Endothelial cell of umbilical vein (primary cell): ENCODE results near the gene HIVEP3. TPM values are rescaled to one million over a fixed set of nuclear protein-coding genes. Genes with fewer than 3 reads are reported as not detected.
A peak's percentile ranks its signal among the peaks of the same experiment; 100 is the strongest.

Experiments
- BruUV-seq: library from RNA; stranded (reverse); fragments of 400-500 nt; replicated peaks from 2 replicates; lab custom pipeline; 2021; lab: Mats Ljungman, UMichigan
- CTCF ChIA-PET: fragments of 300-600, 350-600 bp; sonication (Branson Sonifier 250); formaldehyde crosslinking; loops from one replicate; lab custom pipeline; 2021; ENCODE audit warnings: antibody characterized with exemption, inconsistent platforms; lab: Charles Lee
- POLR2A ChIA-PET: fragments of 300-600, 350-600 bp; sonication (Branson Sonifier 250); formaldehyde crosslinking; loops from one replicate; lab custom pipeline; 2021; ENCODE audit warnings: antibody characterized with exemption, inconsistent platforms; lab: Charles Lee
- DNase-seq: peaks from one replicate; pipeline ENCODE4 v3.0.0-alpha.2; 2011; ENCODE audit warnings: low read depth, low spot score
- FAIRE-seq: peaks from 2 replicates; lab custom pipeline; 2011; peaks lifted over from hg19 to GRCh38; lab: Jason Lieb, UNC
- H2AFZ ChIP-seq: 2 replicates; pipeline ENCODE4 v1.6.0; 2012; ENCODE audit warnings: low read depth, low read length, control low read depth, inconsistent platforms
- H3K27ac ChIP-seq: 2 replicates; pipeline ENCODE4 v1.5.1; 2011; ENCODE audit warnings: low read depth, mild to moderate bottlenecking, control low read depth, low read length, moderate library complexity; ENCODE audit not compliant: insufficient read depth
- H3K27me3 ChIP-seq, 2 experiments: 2 replicates each; pipeline versions ENCODE4 v1.6.0 to v1.6.1; 2011; ENCODE audit warnings: low read length in 2 of 2, mixed read lengths in 1 of 2; ENCODE audit not compliant: control insufficient read depth in 2 of 2, insufficient read depth in 2 of 2
- H3K36me3 ChIP-seq, 2 experiments: 2 replicates in 1 of 2; 3 replicates in 1 of 2; pipeline ENCODE4 v1.5.1; 2011; ENCODE audit warnings: low read length in 2 of 2, mild to moderate bottlenecking in 1 of 2, moderate library complexity in 1 of 2; ENCODE audit not compliant: control insufficient read depth in 2 of 2, insufficient read depth in 2 of 2; ENCODE audit errors: extremely low read depth in 1 of 2
- H3K4me1 ChIP-seq: 3 replicates; pipeline ENCODE4 v1.5.1; 2011; ENCODE audit warnings: mild to moderate bottlenecking, low read length; ENCODE audit not compliant: control insufficient read depth, insufficient read depth; ENCODE audit errors: extremely low read depth
- H3K4me2 ChIP-seq: 2 replicates; pipeline ENCODE4 v1.6.1; 2011; ENCODE audit warnings: low read length, control low read depth, mixed read lengths; ENCODE audit not compliant: insufficient read depth
- H3K4me3 ChIP-seq, 3 experiments: fragments of 200-600 bp in 1 of 3; sonication (generic), shearing (Covaris generic) in 1 of 3; replicated peaks in 1 of 3; 2 replicates each; pipeline ENCODE4 v1.5.1; 2011 to 2016; ENCODE audit warnings: control low read depth in 3 of 3, low read length in 3 of 3, mild to moderate bottlenecking in 2 of 3, inconsistent platforms in 1 of 3, low read depth in 1 of 3, moderate library complexity in 1 of 3; ENCODE audit not compliant: insufficient read depth in 1 of 3
- H3K79me2 ChIP-seq: 2 replicates; pipeline ENCODE4 v1.6.0; 2012; ENCODE audit warnings: low read length, inconsistent platforms; ENCODE audit not compliant: control insufficient read depth, insufficient read depth
- H3K9ac ChIP-seq: replicated peaks from 2 replicates; pipeline ENCODE3; 2011; ENCODE audit warnings: low read length, control low read depth; ENCODE audit not compliant: insufficient read depth; ENCODE audit errors: extremely low read depth
- H3K9me1 ChIP-seq: replicated peaks from 3 replicates; pipeline ENCODE4 v1.6.0; 2011; ENCODE audit warnings: mild to moderate bottlenecking, low read length; ENCODE audit not compliant: control insufficient read depth, insufficient read depth; ENCODE audit errors: extremely low read depth
- H3K9me3 ChIP-seq: replicated peaks from 2 replicates; pipeline ENCODE4 v1.5.1; 2012; ENCODE audit warnings: low read length, inconsistent platforms; ENCODE audit not compliant: control insufficient read depth, insufficient read depth
- H4K20me1 ChIP-seq: replicated peaks from 2 replicates; pipeline ENCODE3; 2011; ENCODE audit warnings: mild to moderate bottlenecking, low read length; ENCODE audit not compliant: control insufficient read depth, insufficient read depth; ENCODE audit errors: extremely low read depth
- CTCF ChIP-seq, 2 donors: IDR thresholded peaks; 1 replicate in 1 of 2; 2 replicates in 1 of 2; pipeline ENCODE4 v1.5.1; 2011; ENCODE audit warnings: low read length in 2 of 2, mild to moderate bottlenecking in 2 of 2, moderate library complexity in 2 of 2, control low read depth in 1 of 2, inconsistent platforms in 1 of 2, low read depth in 1 of 2; ENCODE audit not compliant: insufficient read depth in 1 of 2; ENCODE audit errors: extremely low read depth in 1 of 2
- EZH2 ChIP-seq: IDR thresholded peaks from 2 replicates; pipeline ENCODE4 v1.6.1; 2012; ENCODE audit warnings: borderline replicate concordance, low read depth, mild to moderate bottlenecking, moderate library complexity, low read length, inconsistent platforms; ENCODE audit not compliant: severe bottlenecking
- FOS ChIP-seq: IDR thresholded peaks from 2 replicates; pipeline ENCODE4 v1.6.1; 2011; ENCODE audit warnings: mild to moderate bottlenecking, low read length, moderate library complexity, borderline replicate concordance; ENCODE audit not compliant: insufficient read depth
- GATA2 ChIP-seq: IDR thresholded peaks from 2 replicates; pipeline ENCODE4 v1.7.0; 2011; ENCODE audit warnings: low read depth, mild to moderate bottlenecking, moderate library complexity, mixed read lengths, low read length; ENCODE audit not compliant: insufficient read length, insufficient read depth
- JUN ChIP-seq: IDR thresholded peaks from 2 replicates; pipeline ENCODE4 v1.6.1; 2011; ENCODE audit warnings: borderline replicate concordance, low read depth; ENCODE audit not compliant: insufficient read length, insufficient read depth
- MAX ChIP-seq: IDR thresholded peaks from 2 replicates; pipeline ENCODE4 v1.6.1; 2011; ENCODE audit not compliant: insufficient read depth, insufficient read length
- MYC ChIP-seq: IDR thresholded peaks from one replicate; pipeline ENCODE4 v1.6.1; 2011; ENCODE audit warnings: mild to moderate bottlenecking, low read depth, low read length
- POLR2AphosphoS5 ChIP-seq: IDR thresholded peaks from 2 replicates; pipeline ENCODE4 v1.6.1; 2012; ENCODE audit warnings: low read depth, mild to moderate bottlenecking, control low read depth, low read length, moderate library complexity; ENCODE audit not compliant: insufficient read depth
- dilution Hi-C: fragments of 300-500 bp; cut with MboI; formaldehyde crosslinking; loops from one replicate; pipeline ENCODE4 v1.15.0; 2019; ENCODE audit warnings: low sequenced_read_pairs; ENCODE audit not compliant: extremely low pct_ligation_motif_present
- intact Hi-C: fragments of 100-400 bp; cut with micrococcal nuclease; formaldehyde crosslinking; loops from one replicate; pipeline ENCODE4 v1.10.0; 2022
- polyA plus RNA-seq, 4 experiments: library from polyadenylated mRNA; depleted of rRNA in 3 of 4; stranded (reverse) in 3 of 4; unstranded in 1 of 4; fragments of >200 nt; gene quantifications; 2 replicates each; pipeline versions ENCODE4 v1.2.1 to v1.2.3, GENCODE V29; 2011 to 2012; ENCODE audit warnings: missing spikeins in 1 of 4
- total RNA-seq: library from RNA; stranded (reverse); gene quantifications from 2 replicates; pipeline ENCODE4 v1.2.3, GENCODE V29; 2021

The HIVEP3 gene
- total and polyA plus RNA-seq, 2 donors (not counting 3 experiments of a cell fraction or from before 2014, with no cell fraction given), result 3.4 to 4.0 TPM

GRCh38 chr1:41475859-41476567 lies 442.7 kb downstream of the HIVEP3 start:
- Histone ChIP-seq H2AFZ (no peak overlapping the region), H3K9me3 (no peaks in the 10 kb centered on the region), H3K9ac (no peak overlapping the region), H3K4me1 (no peaks in the 10 kb centered on the region), H3K27me3 (no peaks in the 10 kb centered on the region), H3K36me3 (no peaks in the 10 kb centered on the region), H3K9me1 (no peaks in the 10 kb centered on the region), H3K4me2 (no peak overlapping the region), H3K79me2 (no peaks in the 10 kb centered on the region), H4K20me1 (no peaks in the 10 kb centered on the region), H3K27ac (no peak overlapping the region), H3K4me3 (no peak overlapping the region)
- dilution Hi-C loops (no loop called here), intact Hi-C loops (no loop called here)
- no peak for FAIRE-seq
- BruUV-seq, result no TSS peak
- no peak for DNase-seq
- TF ChIP-seq GATA2, result peak; percentile 28
- TF ChIP-seq JUN, result no peak
- no peak for TF ChIP-seq MAX
- POLR2A ChIA-PET, result no interaction called here
- CTCF ChIA-PET, result interaction anchor here (0.6 to 4.2 kb wide), 16 partner anchors 8 to 209 kb away, joined by 3 to 16 read pairs (median 5); partner anchors contain the start of gene EDN2

- ChIA-PET CTCF (interaction anchor here (1.3 to 4.2 kb wide), 9 partner anchors 9 to 208 kb away, joined by 4 to 16 read pairs (median 5); partner anchors contain the start of gene EDN2), POLR2A (no interaction called here)
- Histone ChIP-seq H4K20me1 (no peaks in the 10 kb centered on the region), H3K79me2 (no peaks in the 10 kb centered on the region), H3K36me3 (no peaks in the 10 kb centered on the region), H3K9me1 (no peaks in the 10 kb centered on the region), H3K27ac (no peak overlapping the region), H3K27me3 (no peaks in the 10 kb centered on the region), H3K4me3 (no peak overlapping the region), H3K4me2 (no peak overlapping the region), H3K9ac (no peak overlapping the region), H2AFZ (no peak overlapping the region), H3K9me3 (no peaks in the 10 kb centered on the region), H3K4me1 (no peaks in the 10 kb centered on the region)
- intact Hi-C loops (no loop called here), dilution Hi-C loops (no loop called here)
- DNase-seq (no peak), FAIRE-seq (no peak)
- no TSS peak for BruUV-seq
- TF ChIP-seq EZH2 (no peak), POLR2AphosphoS5 (no peak), FOS (no peak), MAX (no peak), MYC (no peak), CTCF (IDR thresholded peaks at IDR 0.05; ENCODE audit: extremely low read depth in 1 of 2, insufficient read depth in 1 of 2, low read depth in 1 of 2, low read length in 2 of 2) (no peak)
Observed at GRCh38 chr1:41475346-41475745, 443.4 kb downstream of the HIVEP3 start.
